Immature natural killer cell (primary cell): Measurements from ENCODE around the gene ATP8B4. TPM values are rescaled to one million over a fixed set of nuclear protein-coding genes. Genes with fewer than 3 reads are reported as not detected.
"Not testable (repeated sequence)": the region's sequence is repeated elsewhere in the genome, so short reads cannot be mapped to it uniquely, and the experiment has no call there.

ENCODE experiments used
- DNase-seq, 3 donors: peaks; one replicate each; pipeline ENCODE4 v3.0.0; 2022; ENCODE audit warnings: mixed read lengths in 1 of 3
- H3K27ac Mint-ChIP-seq, 6 donors: one replicate each; pipeline ENCODE4 v1.8.0; 2020; ENCODE audit warnings: mixed read lengths in 6 of 6, mild to moderate bottlenecking in 5 of 6, inconsistent platforms in 4 of 6, moderate library complexity in 3 of 6
- H3K27me3 Mint-ChIP-seq, 3 donors: one replicate each; pipeline ENCODE4 v1.8.0; 2020 to 2021; ENCODE audit warnings: low read depth in 3 of 3, mild to moderate bottlenecking in 3 of 3, mixed read lengths in 3 of 3, moderate library complexity in 3 of 3, inconsistent platforms in 1 of 3
- H3K36me3 Mint-ChIP-seq, 3 donors: one replicate each; pipeline ENCODE4 v1.8.0; 2020; ENCODE audit warnings: mixed read lengths in 3 of 3, inconsistent platforms in 2 of 3, mild to moderate bottlenecking in 2 of 3
- H3K4me1 Mint-ChIP-seq, 2 donors: one replicate each; pipeline ENCODE4 v1.8.0; 2020; ENCODE audit warnings: inconsistent platforms in 2 of 2, mild to moderate bottlenecking in 2 of 2, mixed read lengths in 2 of 2, moderate library complexity in 1 of 2
- H3K4me3 Mint-ChIP-seq, 5 donors: one replicate each; pipeline ENCODE4 v1.8.0; 2020; ENCODE audit warnings: mild to moderate bottlenecking in 5 of 5, mixed read lengths in 5 of 5, inconsistent platforms in 3 of 5, moderate library complexity in 3 of 5
- H3K9me3 Mint-ChIP-seq, 6 donors: one replicate each; pipeline ENCODE4 v1.8.0; 2020; ENCODE audit warnings: mild to moderate bottlenecking in 6 of 6, mixed read lengths in 6 of 6, inconsistent platforms in 4 of 6, moderate library complexity in 3 of 6
- polyA plus RNA-seq, 3 donors: library from polyadenylated mRNA; unstranded; fragments of 300-500 nt; fragmentation: Illumina TruSeq; gene quantifications; one replicate each; pipeline ENCODE4 v1.2.3, GENCODE V29; 2021

Gene ATP8B4, protein sequence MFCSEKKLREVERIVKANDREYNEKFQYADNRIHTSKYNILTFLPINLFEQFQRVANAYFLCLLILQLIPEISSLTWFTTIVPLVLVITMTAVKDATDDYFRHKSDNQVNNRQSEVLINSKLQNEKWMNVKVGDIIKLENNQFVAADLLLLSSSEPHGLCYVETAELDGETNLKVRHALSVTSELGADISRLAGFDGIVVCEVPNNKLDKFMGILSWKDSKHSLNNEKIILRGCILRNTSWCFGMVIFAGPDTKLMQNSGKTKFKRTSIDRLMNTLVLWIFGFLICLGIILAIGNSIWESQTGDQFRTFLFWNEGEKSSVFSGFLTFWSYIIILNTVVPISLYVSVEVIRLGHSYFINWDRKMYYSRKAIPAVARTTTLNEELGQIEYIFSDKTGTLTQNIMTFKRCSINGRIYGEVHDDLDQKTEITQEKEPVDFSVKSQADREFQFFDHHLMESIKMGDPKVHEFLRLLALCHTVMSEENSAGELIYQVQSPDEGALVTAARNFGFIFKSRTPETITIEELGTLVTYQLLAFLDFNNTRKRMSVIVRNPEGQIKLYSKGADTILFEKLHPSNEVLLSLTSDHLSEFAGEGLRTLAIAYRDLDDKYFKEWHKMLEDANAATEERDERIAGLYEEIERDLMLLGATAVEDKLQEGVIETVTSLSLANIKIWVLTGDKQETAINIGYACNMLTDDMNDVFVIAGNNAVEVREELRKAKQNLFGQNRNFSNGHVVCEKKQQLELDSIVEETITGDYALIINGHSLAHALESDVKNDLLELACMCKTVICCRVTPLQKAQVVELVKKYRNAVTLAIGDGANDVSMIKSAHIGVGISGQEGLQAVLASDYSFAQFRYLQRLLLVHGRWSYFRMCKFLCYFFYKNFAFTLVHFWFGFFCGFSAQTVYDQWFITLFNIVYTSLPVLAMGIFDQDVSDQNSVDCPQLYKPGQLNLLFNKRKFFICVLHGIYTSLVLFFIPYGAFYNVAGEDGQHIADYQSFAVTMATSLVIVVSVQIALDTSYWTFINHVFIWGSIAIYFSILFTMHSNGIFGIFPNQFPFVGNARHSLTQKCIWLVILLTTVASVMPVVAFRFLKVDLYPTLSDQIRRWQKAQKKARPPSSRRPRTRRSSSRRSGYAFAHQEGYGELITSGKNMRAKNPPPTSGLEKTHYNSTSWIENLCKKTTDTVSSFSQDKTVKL
- 10 to 100 TPM; 10.8 to 22.7 (median 18.5) TPM for polyA plus RNA-seq

GRCh38 chr15:50119063-50120040, at the start of gene ATP8B4:
Gene ATP8B4 (minus strand): TSS chr15:50119233. CDS start chr15:50106966, 12,267 bp downstream.
- Mint-ChIP-seq H3K4me1 (peaks cover 47 to 69% of the 10 kb centered on the region in 2 donors), H3K27ac (peak within 1 kb of the TSS; percentile 89 to 98 (median 96)), H3K27me3 (peaks cover 4 to 6% (median 5%) of the 10 kb centered on the region in 3 donors), H3K36me3 (peaks cover 11 to 16% (median 13%) of the 10 kb centered on the region in 3 donors), H3K4me3 (peak within 1 kb of the TSS; percentile 89 to 100 (median 95)), H3K9me3 (peaks cover 0 to 4% (median under 1%) of the 10 kb centered on the region in 6 donors)
- DNase-seq: peak; percentile 55 to 58 (median 56)

GRCh38 chr15:50168379-50168778, 49.3 kb upstream of the ATP8B4 start:
- Mint-ChIP-seq H3K4me1 (no peaks in the 10 kb centered on the region), H3K36me3 (no peaks in the 10 kb centered on the region)

GRCh38 chr15:50167110-50167509, 48.1 kb upstream of the ATP8B4 start:
- Mint-ChIP-seq H3K4me1 (no peaks in the 10 kb centered on the region), H3K27me3 (peaks cover 2 to 5% (median 4%) of the 10 kb centered on the region in 3 donors), H3K27ac (no peak overlapping the region), H3K36me3 (no peaks in the 10 kb centered on the region), H3K4me3 (no peak overlapping the region), H3K9me3 (no peaks in the 10 kb centered on the region)
- no peak for DNase-seq

More at GRCh38 chr15:50168379-50168778, 49.3 kb upstream of the ATP8B4 start:
- peaks cover 0 to 4% (median under 1%) of the 10 kb centered on the region in 3 donors for H3K27me3 Mint-ChIP-seq
- H3K9me3 Mint-ChIP-seq: no peaks in the 10 kb centered on the region
- H3K4me3 Mint-ChIP-seq: no peak overlapping the region
- no peak overlapping the region for H3K27ac Mint-ChIP-seq
- no peak for DNase-seq

DNA sequence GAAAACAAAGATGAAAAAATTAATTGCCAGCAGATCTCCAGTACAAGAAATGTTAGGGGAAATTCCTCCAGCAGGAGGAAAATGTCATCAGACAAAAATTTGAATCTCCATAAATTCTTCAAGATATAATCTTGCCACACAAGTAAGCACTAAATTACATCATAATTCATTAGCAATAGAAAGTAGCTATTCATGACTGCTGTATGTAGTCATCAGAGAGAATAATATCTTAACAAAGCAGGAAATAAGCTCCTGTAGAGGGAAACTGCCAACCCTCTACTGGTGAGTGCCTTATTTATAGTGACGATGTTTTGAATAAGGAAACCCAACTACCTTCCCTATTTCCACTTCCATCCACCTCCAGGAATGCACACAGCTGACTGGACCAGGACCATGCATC, 47.2 kb upstream of the ATP8B4 start:
- Mint-ChIP-seq H3K27me3 (peaks cover 2 to 5% (median 4%) of the 10 kb centered on the region in 3 donors), H3K36me3 (no peaks in the 10 kb centered on the region), H3K27ac (no peak overlapping the region), H3K4me3 (no peak overlapping the region), H3K4me1 (no peaks in the 10 kb centered on the region), H3K9me3 (no peaks in the 10 kb centered on the region)
- DNase-seq: no peak

DNA sequence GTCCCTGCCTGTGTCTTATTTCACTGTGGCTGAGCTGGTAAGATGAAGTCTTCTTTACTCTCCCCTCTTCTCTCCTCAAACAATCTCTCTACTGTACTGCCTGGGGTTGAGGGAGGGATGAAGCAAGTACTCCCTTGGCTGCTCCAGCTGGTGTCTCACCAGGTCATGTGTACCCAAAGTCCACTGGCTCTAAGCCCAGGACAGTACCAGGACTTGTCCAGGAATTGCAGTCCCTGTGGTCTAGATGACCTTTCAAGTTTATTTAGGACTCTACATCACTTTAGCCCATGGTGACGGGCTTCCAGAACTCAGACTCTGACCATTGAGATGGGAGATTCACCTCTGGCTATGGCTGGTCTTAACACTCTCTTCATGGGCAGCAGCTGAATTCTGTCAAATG, 45.4 kb upstream of the ATP8B4 start:
- Mint-ChIP-seq H3K4me3 (no peak overlapping the region), H3K4me1 (no peaks in the 10 kb centered on the region)

GRCh38 chr15:50163719-50164410, 44.8 kb upstream of the ATP8B4 start:
- Mint-ChIP-seq H3K9me3 (no peaks in the 10 kb centered on the region), H3K4me1 (no peaks in the 10 kb centered on the region), H3K27me3 (peaks cover 2 to 5% (median 3%) of the 10 kb centered on the region in 3 donors), H3K27ac (no peak overlapping the region), H3K4me3 (no peak overlapping the region), H3K36me3 (no peaks in the 10 kb centered on the region)
- no peak for DNase-seq

More for the DNA sequence above, 45.4 kb upstream of the ATP8B4 start:
- Mint-ChIP-seq H3K9me3 (no peaks in the 10 kb centered on the region), H3K36me3 (no peaks in the 10 kb centered on the region), H3K27ac (no peak overlapping the region), H3K27me3 (peaks cover 2 to 5% (median 2%) of the 10 kb centered on the region in 3 donors)
- DNase-seq: no peak

- no peak overlapping the region for H3K4me3 Mint-ChIP-seq
- H3K27ac Mint-ChIP-seq: no peak overlapping the region
- DNase-seq: no peak
- no peaks in the 10 kb centered on the region for H3K9me3 Mint-ChIP-seq
- H3K27me3 Mint-ChIP-seq: peaks cover 2 to 5% (median 5%) of the 10 kb centered on the region in 3 donors
- no peaks in the 10 kb centered on the region for H3K36me3 Mint-ChIP-seq
- H3K4me1 Mint-ChIP-seq: no peaks in the 10 kb centered on the region
Observed at GRCh38 chr15:50162969-50163718, 44.1 kb upstream of the ATP8B4 start.

DNA sequence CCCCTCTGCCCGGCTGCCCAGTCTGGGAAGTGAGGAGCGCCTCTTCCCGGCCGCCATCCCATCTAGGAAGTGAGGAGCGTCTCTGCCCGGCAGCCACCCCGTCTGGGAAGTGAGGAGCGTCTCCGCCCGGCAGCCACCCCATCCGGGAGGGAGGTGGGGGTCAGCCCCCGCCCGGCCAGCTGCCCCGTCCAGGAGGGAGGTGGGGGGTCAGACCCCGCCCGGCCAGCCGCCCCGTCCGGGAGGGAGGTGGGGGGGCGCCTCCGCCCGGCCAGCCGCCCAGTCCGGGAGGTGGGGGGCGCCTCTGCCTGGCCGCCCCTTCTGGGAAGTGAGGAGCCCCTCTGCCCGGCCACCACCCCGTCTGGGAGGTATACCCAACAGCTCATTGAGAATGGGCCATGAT, 39.2 kb upstream of the ATP8B4 start:
- not testable (repeated sequence) for H3K9me3 Mint-ChIP-seq, H3K27me3 Mint-ChIP-seq, H3K4me1 Mint-ChIP-seq, H3K27ac Mint-ChIP-seq, DNase-seq, H3K4me3 Mint-ChIP-seq, H3K36me3 Mint-ChIP-seq

GRCh38 chr15:50151476-50151875, 32.4 kb upstream of the ATP8B4 start:
- Mint-ChIP-seq H3K4me3 (no peak overlapping the region), H3K36me3 (no peaks in the 10 kb centered on the region), H3K27me3 (peaks cover 0 to 5% (median 2%) of the 10 kb centered on the region in 3 donors), H3K9me3 (peaks cover 0 to 1% (median 0%) of the 10 kb centered on the region in 6 donors), H3K27ac (no peak overlapping the region), H3K4me1 (no peaks in the 10 kb centered on the region)
- no peak for DNase-seq

DNA sequence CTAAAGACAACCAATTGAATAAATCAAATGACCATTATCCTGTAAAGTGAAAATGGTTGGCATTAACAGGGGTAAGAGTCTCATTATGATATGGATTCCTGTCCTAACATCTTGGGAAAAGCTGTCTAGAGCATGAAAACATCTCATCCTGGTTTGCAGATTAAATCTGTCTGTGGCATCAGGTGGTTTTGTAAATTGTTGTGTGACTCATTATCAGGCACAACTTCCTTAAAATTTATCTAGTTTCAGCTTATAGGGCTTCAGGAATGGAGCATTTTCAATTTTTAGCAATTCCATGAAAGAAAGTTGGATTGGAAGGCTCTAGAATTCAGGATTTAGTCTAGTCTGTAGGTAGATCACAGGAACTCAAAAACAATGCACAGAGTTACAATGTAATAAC, 31.8 kb upstream of the ATP8B4 start:
- DNase-seq: no peak
- Mint-ChIP-seq H3K4me1 (no peaks in the 10 kb centered on the region), H3K27me3 (peaks cover 0 to 5% (median 2%) of the 10 kb centered on the region in 3 donors), H3K27ac (no peak overlapping the region), H3K9me3 (no peaks in the 10 kb centered on the region), H3K36me3 (no peaks in the 10 kb centered on the region), H3K4me3 (no peak overlapping the region)

- H3K27me3 Mint-ChIP-seq: peaks cover 0 to 5% (median 2%) of the 10 kb centered on the region in 3 donors
- no peaks in the 10 kb centered on the region for H3K36me3 Mint-ChIP-seq
- no peak overlapping the region for H3K4me3 Mint-ChIP-seq
- no peak overlapping the region for H3K27ac Mint-ChIP-seq
- no peak for DNase-seq
- peaks cover 0 to 4% of the 10 kb centered on the region in 2 donors for H3K4me1 Mint-ChIP-seq
- no peaks in the 10 kb centered on the region for H3K9me3 Mint-ChIP-seq
Observed at GRCh38 chr15:50150349-50150748, 31.3 kb upstream of the ATP8B4 start.

GRCh38 chr15:50149090-50149489, 30.1 kb upstream of the ATP8B4 start:
- H3K36me3 Mint-ChIP-seq: no peaks in the 10 kb centered on the region
- no peak overlapping the region for H3K27ac Mint-ChIP-seq
- DNase-seq: no peak
- no peaks in the 10 kb centered on the region for H3K9me3 Mint-ChIP-seq
- peaks cover 0 to 2% (median 2%) of the 10 kb centered on the region in 3 donors for H3K27me3 Mint-ChIP-seq
- H3K4me3 Mint-ChIP-seq: no peak overlapping the region
- H3K4me1 Mint-ChIP-seq: peaks cover 0 to 7% of the 10 kb centered on the region in 2 donors
